Endothelial cell of umbilical vein (primary cell): Measurements from ENCODE around the gene PDE10A. TPM values are rescaled to one million over a fixed set of nuclear protein-coding genes. Genes with fewer than 3 reads are reported as not detected.

Experiments
- BruUV-seq: library from RNA; stranded (reverse); fragments of 400-500 nt; replicated peaks from 2 replicates; lab custom pipeline; 2021; lab: Mats Ljungman, UMichigan
- CTCF ChIA-PET: fragments of 300-600, 350-600 bp; sonication (Branson Sonifier 250); formaldehyde crosslinking; loops from one replicate; lab custom pipeline; 2021; ENCODE audit warnings: antibody characterized with exemption, inconsistent platforms; lab: Charles Lee
- POLR2A ChIA-PET: fragments of 300-600, 350-600 bp; sonication (Branson Sonifier 250); formaldehyde crosslinking; loops from one replicate; lab custom pipeline; 2021; ENCODE audit warnings: antibody characterized with exemption, inconsistent platforms; lab: Charles Lee
- DNase-seq: peaks from one replicate; pipeline ENCODE4 v3.0.0-alpha.2; 2011; ENCODE audit warnings: low read depth, low spot score
- FAIRE-seq: peaks from 2 replicates; lab custom pipeline; 2011; peaks lifted over from hg19 to GRCh38; lab: Jason Lieb, UNC
- H2AFZ ChIP-seq: 2 replicates; pipeline ENCODE4 v1.6.0; 2012; ENCODE audit warnings: low read depth, low read length, control low read depth, inconsistent platforms
- H3K27ac ChIP-seq: 2 replicates; pipeline ENCODE4 v1.5.1; 2011; ENCODE audit warnings: low read depth, mild to moderate bottlenecking, control low read depth, low read length, moderate library complexity; ENCODE audit not compliant: insufficient read depth
- H3K27me3 ChIP-seq, 2 experiments: 2 replicates each; pipeline versions ENCODE4 v1.6.0 to v1.6.1; 2011; ENCODE audit warnings: low read length in 2 of 2, mixed read lengths in 1 of 2; ENCODE audit not compliant: control insufficient read depth in 2 of 2, insufficient read depth in 2 of 2
- H3K36me3 ChIP-seq, 2 experiments: 2 replicates in 1 of 2; 3 replicates in 1 of 2; pipeline ENCODE4 v1.5.1; 2011; ENCODE audit warnings: low read length in 2 of 2, mild to moderate bottlenecking in 1 of 2, moderate library complexity in 1 of 2; ENCODE audit not compliant: control insufficient read depth in 2 of 2, insufficient read depth in 2 of 2; ENCODE audit errors: extremely low read depth in 1 of 2
- H3K4me1 ChIP-seq: 3 replicates; pipeline ENCODE4 v1.5.1; 2011; ENCODE audit warnings: mild to moderate bottlenecking, low read length; ENCODE audit not compliant: control insufficient read depth, insufficient read depth; ENCODE audit errors: extremely low read depth
- H3K4me2 ChIP-seq: 2 replicates; pipeline ENCODE4 v1.6.1; 2011; ENCODE audit warnings: low read length, control low read depth, mixed read lengths; ENCODE audit not compliant: insufficient read depth
- H3K4me3 ChIP-seq, 3 experiments: fragments of 200-600 bp in 1 of 3; sonication (generic), shearing (Covaris generic) in 1 of 3; replicated peaks in 1 of 3; 2 replicates each; pipeline ENCODE4 v1.5.1; 2011 to 2016; ENCODE audit warnings: control low read depth in 3 of 3, low read length in 3 of 3, mild to moderate bottlenecking in 2 of 3, inconsistent platforms in 1 of 3, low read depth in 1 of 3, moderate library complexity in 1 of 3; ENCODE audit not compliant: insufficient read depth in 1 of 3
- H3K79me2 ChIP-seq: 2 replicates; pipeline ENCODE4 v1.6.0; 2012; ENCODE audit warnings: low read length, inconsistent platforms; ENCODE audit not compliant: control insufficient read depth, insufficient read depth
- H3K9ac ChIP-seq: replicated peaks from 2 replicates; pipeline ENCODE3; 2011; ENCODE audit warnings: low read length, control low read depth; ENCODE audit not compliant: insufficient read depth; ENCODE audit errors: extremely low read depth
- H3K9me1 ChIP-seq: replicated peaks from 3 replicates; pipeline ENCODE4 v1.6.0; 2011; ENCODE audit warnings: mild to moderate bottlenecking, low read length; ENCODE audit not compliant: control insufficient read depth, insufficient read depth; ENCODE audit errors: extremely low read depth
- H3K9me3 ChIP-seq: replicated peaks from 2 replicates; pipeline ENCODE4 v1.5.1; 2012; ENCODE audit warnings: low read length, inconsistent platforms; ENCODE audit not compliant: control insufficient read depth, insufficient read depth
- H4K20me1 ChIP-seq: replicated peaks from 2 replicates; pipeline ENCODE3; 2011; ENCODE audit warnings: mild to moderate bottlenecking, low read length; ENCODE audit not compliant: control insufficient read depth, insufficient read depth; ENCODE audit errors: extremely low read depth
- EZH2 ChIP-seq: IDR thresholded peaks from 2 replicates; pipeline ENCODE4 v1.6.1; 2012; ENCODE audit warnings: borderline replicate concordance, low read depth, mild to moderate bottlenecking, moderate library complexity, low read length, inconsistent platforms; ENCODE audit not compliant: severe bottlenecking
- FOS ChIP-seq: IDR thresholded peaks from 2 replicates; pipeline ENCODE4 v1.6.1; 2011; ENCODE audit warnings: mild to moderate bottlenecking, low read length, moderate library complexity, borderline replicate concordance; ENCODE audit not compliant: insufficient read depth
- GATA2 ChIP-seq: IDR thresholded peaks from 2 replicates; pipeline ENCODE4 v1.7.0; 2011; ENCODE audit warnings: low read depth, mild to moderate bottlenecking, moderate library complexity, mixed read lengths, low read length; ENCODE audit not compliant: insufficient read length, insufficient read depth
- JUN ChIP-seq: IDR thresholded peaks from 2 replicates; pipeline ENCODE4 v1.6.1; 2011; ENCODE audit warnings: borderline replicate concordance, low read depth; ENCODE audit not compliant: insufficient read length, insufficient read depth
- MYC ChIP-seq: IDR thresholded peaks from one replicate; pipeline ENCODE4 v1.6.1; 2011; ENCODE audit warnings: mild to moderate bottlenecking, low read depth, low read length
- POLR2A ChIP-seq: IDR thresholded peaks from 2 replicates; pipeline ENCODE4 v1.6.1; 2012; ENCODE audit warnings: low read depth, mild to moderate bottlenecking, control low read depth, low read length
- POLR2AphosphoS5 ChIP-seq: IDR thresholded peaks from 2 replicates; pipeline ENCODE4 v1.6.1; 2012; ENCODE audit warnings: low read depth, mild to moderate bottlenecking, control low read depth, low read length, moderate library complexity; ENCODE audit not compliant: insufficient read depth
- dilution Hi-C: fragments of 300-500 bp; cut with MboI; formaldehyde crosslinking; loops from one replicate; pipeline ENCODE4 v1.15.0; 2019; ENCODE audit warnings: low sequenced_read_pairs; ENCODE audit not compliant: extremely low pct_ligation_motif_present
- intact Hi-C: fragments of 100-400 bp; cut with micrococcal nuclease; formaldehyde crosslinking; loops from one replicate; pipeline ENCODE4 v1.10.0; 2022
- polyA plus RNA-seq, 4 experiments: library from polyadenylated mRNA; depleted of rRNA in 3 of 4; stranded (reverse) in 3 of 4; unstranded in 1 of 4; fragments of >200 nt; gene quantifications; 2 replicates each; pipeline versions ENCODE4 v1.2.1 to v1.2.3, GENCODE V29; 2011 to 2012; ENCODE audit warnings: missing spikeins in 1 of 4
- total RNA-seq: library from RNA; stranded (reverse); gene quantifications from 2 replicates; pipeline ENCODE4 v1.2.3, GENCODE V29; 2021
- TF ChIP-seq, protein P1 (sequence below): IDR thresholded peaks from 2 replicates; pipeline ENCODE4 v1.6.1; 2011; ENCODE audit not compliant: insufficient read depth, insufficient read length
- TF ChIP-seq, protein P2 (sequence below), 2 donors: IDR thresholded peaks; 1 replicate in 1 of 2; 2 replicates in 1 of 2; pipeline ENCODE4 v1.5.1; 2011; ENCODE audit warnings: low read length in 2 of 2, mild to moderate bottlenecking in 2 of 2, moderate library complexity in 2 of 2, control low read depth in 1 of 2, inconsistent platforms in 1 of 2, low read depth in 1 of 2; ENCODE audit not compliant: insufficient read depth in 1 of 2; ENCODE audit errors: extremely low read depth in 1 of 2

Gene PDE10A
- total and polyA plus RNA-seq, 2 donors (not counting 3 experiments of a cell fraction or from before 2014, with no cell fraction given) = 0.86 to 2.9 TPM

DNA sequence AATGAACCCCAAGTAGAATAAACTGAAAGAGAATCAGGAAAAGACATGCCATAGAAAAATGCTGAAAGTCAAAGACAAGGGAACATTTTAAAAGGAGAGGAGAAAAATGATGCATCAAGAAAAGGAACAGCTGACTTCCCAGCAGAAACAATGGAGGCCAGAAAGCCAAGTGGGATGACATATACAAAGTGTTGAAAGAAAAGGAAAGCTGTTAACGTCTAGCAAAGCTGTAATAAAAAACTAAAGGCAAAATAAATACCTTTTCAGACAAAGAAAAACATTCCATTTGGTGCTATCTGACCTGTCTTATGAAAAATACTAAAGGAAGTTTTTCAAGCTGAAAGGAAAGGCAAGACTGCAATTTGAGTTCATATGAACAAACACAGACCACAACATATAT is 34.1 kb upstream of the PDE10A start:
- FAIRE-seq (peak; percentile 12), DNase-seq (peak; percentile 76)
- H3K4me1 ChIP-seq = no peaks in the 10 kb centered on the region
- no peak overlapping the region for H3K9ac ChIP-seq
- H3K27me3 ChIP-seq = no peaks in the 10 kb centered on the region
- no peak overlapping the region for H3K27ac ChIP-seq
- no peak overlapping the region for H2AFZ ChIP-seq
- no peak overlapping the region for H3K4me3 ChIP-seq
- H3K79me2 ChIP-seq = no peaks in the 10 kb centered on the region
- no peak overlapping the region for H3K4me2 ChIP-seq
- H4K20me1 ChIP-seq = no peaks in the 10 kb centered on the region
- no peak for TF ChIP-seq GATA2
- TF ChIP-seq POLR2AphosphoS5 = no peak
- no peaks in the 10 kb centered on the region for H3K9me3 ChIP-seq
- no TSS peak for BruUV-seq
- dilution Hi-C loops (no loop called here), intact Hi-C loops (no loop called here)
- ChIA-PET CTCF (interaction anchor here (1.1 to 1.3 kb wide), 2 partner anchors 8 to 257 kb away, joined by 4 to 7 read pairs; no protein-coding TSS in a partner anchor), POLR2A (no interaction called here)
- no peaks in the 10 kb centered on the region for H3K9me1 ChIP-seq
- H3K36me3 ChIP-seq = no peaks in the 10 kb centered on the region

DNA sequence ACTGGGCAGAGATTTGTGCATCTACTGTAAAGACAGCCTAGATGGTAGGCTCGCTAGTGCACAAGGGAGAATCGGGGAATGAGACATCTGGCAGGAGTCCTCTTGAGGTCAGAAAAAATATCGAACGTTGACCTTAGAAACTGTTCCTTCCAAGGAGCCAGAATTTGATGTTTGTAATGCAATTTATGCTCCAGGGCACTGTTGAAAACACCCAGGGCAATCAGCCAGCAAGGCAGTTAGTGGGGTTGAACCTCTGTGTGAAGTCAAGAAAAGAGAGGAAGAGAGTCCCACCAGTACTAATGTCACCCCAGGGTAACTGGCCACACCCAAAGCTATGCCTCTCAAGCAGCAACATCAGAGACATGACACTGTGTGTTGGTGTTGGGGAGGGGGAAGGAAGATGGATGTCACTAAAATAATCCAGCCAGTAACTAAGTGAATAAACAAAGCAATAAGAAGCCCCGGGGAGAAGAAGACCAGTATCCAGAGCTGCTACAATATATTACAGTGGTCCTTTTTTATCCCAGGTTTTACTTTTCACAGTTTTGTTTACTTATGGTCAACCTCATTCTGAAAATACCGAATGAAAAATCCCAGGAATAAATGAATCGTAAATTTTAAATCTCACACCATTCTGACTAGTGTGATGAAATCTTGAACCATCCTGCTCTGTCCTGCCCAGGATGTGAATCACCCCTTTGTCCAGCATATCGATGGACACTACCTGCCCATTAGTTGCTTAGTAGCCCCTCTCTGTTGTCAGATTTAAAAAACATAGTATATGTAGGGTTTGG is 32.9 kb upstream of the PDE10A start:
- dilution Hi-C loops = no loop called here
- Histone ChIP-seq H3K79me2 (no peaks in the 10 kb centered on the region), H2AFZ (no peak overlapping the region), H3K4me3 (no peak overlapping the region), H3K9ac (no peak overlapping the region), H3K9me3 (no peaks in the 10 kb centered on the region), H3K4me2 (no peak overlapping the region), H3K27me3 (no peaks in the 10 kb centered on the region), H3K9me1 (no peaks in the 10 kb centered on the region), H3K4me1 (no peaks in the 10 kb centered on the region), H3K36me3 (no peaks in the 10 kb centered on the region), H4K20me1 (no peaks in the 10 kb centered on the region), H3K27ac (no peak overlapping the region)
- ChIA-PET POLR2A (no interaction called here), CTCF (interaction anchor here (1.2 kb wide), 1 partner anchor 19 kb away, joined by 3 read pairs; no protein-coding TSS in a partner anchor)
- intact Hi-C loops = no loop called here
- no peak for FAIRE-seq
- DNase-seq = no peak
- BruUV-seq = no TSS peak
- TF ChIP-seq, protein P1, sequence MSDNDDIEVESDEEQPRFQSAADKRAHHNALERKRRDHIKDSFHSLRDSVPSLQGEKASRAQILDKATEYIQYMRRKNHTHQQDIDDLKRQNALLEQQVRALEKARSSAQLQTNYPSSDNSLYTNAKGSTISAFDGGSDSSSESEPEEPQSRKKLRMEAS = no peak
- TF ChIP-seq EZH2 (no peak), MYC (no peak), FOS (no peak), GATA2 (no peak), JUN (no peak), POLR2A (no peak), POLR2AphosphoS5 (no peak)
- TF ChIP-seq, protein P2, sequence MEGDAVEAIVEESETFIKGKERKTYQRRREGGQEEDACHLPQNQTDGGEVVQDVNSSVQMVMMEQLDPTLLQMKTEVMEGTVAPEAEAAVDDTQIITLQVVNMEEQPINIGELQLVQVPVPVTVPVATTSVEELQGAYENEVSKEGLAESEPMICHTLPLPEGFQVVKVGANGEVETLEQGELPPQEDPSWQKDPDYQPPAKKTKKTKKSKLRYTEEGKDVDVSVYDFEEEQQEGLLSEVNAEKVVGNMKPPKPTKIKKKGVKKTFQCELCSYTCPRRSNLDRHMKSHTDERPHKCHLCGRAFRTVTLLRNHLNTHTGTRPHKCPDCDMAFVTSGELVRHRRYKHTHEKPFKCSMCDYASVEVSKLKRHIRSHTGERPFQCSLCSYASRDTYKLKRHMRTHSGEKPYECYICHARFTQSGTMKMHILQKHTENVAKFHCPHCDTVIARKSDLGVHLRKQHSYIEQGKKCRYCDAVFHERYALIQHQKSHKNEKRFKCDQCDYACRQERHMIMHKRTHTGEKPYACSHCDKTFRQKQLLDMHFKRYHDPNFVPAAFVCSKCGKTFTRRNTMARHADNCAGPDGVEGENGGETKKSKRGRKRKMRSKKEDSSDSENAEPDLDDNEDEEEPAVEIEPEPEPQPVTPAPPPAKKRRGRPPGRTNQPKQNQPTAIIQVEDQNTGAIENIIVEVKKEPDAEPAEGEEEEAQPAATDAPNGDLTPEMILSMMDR (IDR thresholded peaks at IDR 0.05; ENCODE audit: extremely low read depth in 1 of 2, insufficient read depth in 1 of 2, low read depth in 1 of 2, low read length in 2 of 2) = no peak
